NB4 (cell line): ENCODE results near the gene SIRT5.

ENCODE experiments used
- MYC ChIP-seq: IDR thresholded peaks from 2 replicates; pipeline ENCODE4 v1.6.1; 2011; ENCODE audit warnings: low read depth, low read length
- POLR2A ChIP-seq: IDR thresholded peaks from 2 replicates; pipeline ENCODE4 v1.6.1; 2011; ENCODE audit warnings: mild to moderate bottlenecking; ENCODE audit not compliant: insufficient read length; ENCODE audit errors: extremely low read depth
- TF ChIP-seq, protein P1 (sequence below): IDR thresholded peaks from one replicate; pipeline ENCODE4 v1.5.1; 2012; ENCODE audit warnings: low read depth, low read length

- TF ChIP-seq, protein P1, sequence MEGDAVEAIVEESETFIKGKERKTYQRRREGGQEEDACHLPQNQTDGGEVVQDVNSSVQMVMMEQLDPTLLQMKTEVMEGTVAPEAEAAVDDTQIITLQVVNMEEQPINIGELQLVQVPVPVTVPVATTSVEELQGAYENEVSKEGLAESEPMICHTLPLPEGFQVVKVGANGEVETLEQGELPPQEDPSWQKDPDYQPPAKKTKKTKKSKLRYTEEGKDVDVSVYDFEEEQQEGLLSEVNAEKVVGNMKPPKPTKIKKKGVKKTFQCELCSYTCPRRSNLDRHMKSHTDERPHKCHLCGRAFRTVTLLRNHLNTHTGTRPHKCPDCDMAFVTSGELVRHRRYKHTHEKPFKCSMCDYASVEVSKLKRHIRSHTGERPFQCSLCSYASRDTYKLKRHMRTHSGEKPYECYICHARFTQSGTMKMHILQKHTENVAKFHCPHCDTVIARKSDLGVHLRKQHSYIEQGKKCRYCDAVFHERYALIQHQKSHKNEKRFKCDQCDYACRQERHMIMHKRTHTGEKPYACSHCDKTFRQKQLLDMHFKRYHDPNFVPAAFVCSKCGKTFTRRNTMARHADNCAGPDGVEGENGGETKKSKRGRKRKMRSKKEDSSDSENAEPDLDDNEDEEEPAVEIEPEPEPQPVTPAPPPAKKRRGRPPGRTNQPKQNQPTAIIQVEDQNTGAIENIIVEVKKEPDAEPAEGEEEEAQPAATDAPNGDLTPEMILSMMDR: no peak
- TF ChIP-seq POLR2A (no peak), MYC (no peak)
Measured at GRCh38 chr6:13655700-13656099, 81.3 kb downstream of the SIRT5 start.
